Kasumi-1 (cell line): ENCODE data around the gene TNFRSF6B.
"Not testable (repeated sequence)": the region's sequence is repeated elsewhere in the genome, so short reads cannot be mapped to it uniquely, and the experiment has no call there.

Source experiments
- DNase-seq, 2 experiments: peaks; one replicate each; lab custom pipeline; 2025; lab: John Stamatoyannopoulos, UW

The TNFRSF6B gene

DNA sequence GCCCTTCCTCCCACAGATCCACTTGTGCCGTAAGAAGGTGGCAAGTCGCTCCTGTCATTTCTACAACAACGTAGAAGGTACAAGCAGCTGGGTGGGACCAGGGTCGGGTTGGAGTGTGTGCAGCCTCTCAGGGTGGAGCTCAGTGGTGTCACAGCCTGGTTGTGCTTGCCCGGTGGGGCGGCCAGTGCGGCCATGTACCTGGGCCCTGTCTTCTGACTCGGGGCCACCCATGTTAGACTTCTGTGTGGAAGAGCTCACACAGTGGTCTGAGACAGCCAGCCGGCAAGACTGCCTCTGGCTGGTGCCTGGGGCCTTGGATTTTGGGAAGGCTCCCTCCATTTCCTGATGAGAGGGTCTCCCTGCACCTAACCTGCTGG is 33.7 kb upstream of the TNFRSF6B start:
- no peak for DNase-seq

DNA sequence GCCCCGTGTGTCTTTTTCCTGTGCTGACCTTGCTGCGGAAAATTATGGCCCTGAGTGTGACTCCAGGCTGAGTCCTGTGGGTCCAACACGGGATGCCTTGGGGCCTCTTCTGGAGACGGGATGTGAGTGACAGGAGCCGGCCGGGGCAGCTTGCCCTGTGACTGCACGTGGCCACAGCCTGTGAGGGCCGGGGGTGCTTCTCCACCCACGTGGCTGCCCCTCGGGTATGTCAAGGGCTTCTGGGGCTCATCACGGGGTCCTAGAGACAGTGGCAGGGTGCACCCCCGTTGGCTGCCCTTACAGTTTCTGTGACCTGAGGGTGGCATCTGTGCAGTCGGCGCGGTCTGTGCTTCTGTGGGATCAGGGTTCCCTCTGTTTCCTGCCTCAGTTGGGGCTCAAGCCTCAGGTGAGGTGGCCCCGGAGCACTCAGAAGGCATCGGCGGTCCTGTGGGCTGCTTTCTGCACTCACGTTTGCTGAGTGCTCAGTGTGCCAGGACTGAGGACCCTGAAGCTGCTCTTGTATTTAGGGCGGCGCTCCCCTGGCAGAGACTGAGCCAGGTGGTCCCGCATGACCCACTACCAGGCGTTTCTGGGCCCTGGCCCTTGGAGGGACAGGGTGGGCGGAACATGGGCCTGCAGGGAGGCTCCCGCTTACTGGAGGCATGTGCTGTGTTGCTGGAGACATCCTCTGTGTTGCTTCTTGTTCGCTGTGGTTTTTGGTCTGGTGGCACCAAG is 33.0 kb upstream of the TNFRSF6B start:
- DNase-seq = no peak

DNA sequence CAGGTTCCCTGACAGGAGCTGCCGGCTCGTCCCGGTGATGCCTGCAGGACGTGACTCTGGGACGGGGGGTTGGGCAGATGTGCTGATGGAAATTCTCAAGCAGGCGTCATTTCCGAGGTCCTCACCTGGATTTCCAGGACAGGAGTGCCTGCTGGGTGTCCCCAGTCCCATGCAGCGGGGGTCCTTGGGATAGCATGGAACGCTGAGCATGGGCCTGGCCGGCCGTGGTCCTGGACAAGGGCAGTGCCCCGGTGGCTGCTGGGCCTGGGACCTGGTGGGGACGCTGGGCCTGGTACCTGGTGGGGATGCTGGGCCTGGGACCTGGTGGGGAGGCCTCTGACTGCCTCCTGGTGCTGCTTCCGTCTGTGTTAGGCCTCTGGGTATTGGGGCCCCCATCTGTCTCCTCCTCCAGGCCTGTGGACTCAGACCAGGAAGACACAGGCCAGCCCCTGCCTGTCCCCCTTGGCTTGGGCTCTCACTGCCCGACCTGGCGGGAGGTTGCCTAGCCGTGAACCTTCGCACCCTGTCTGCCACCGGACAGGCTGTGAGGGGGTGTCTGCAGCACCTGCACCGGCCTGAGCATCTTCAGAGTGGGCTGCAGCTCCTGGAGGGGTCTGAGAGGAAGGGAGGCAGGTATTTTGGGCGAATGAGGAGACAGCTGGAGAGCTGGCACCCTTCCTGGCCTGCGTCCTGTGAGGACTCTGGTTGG is 32.2 kb upstream of the TNFRSF6B start:
- DNase-seq = no peak

DNA sequence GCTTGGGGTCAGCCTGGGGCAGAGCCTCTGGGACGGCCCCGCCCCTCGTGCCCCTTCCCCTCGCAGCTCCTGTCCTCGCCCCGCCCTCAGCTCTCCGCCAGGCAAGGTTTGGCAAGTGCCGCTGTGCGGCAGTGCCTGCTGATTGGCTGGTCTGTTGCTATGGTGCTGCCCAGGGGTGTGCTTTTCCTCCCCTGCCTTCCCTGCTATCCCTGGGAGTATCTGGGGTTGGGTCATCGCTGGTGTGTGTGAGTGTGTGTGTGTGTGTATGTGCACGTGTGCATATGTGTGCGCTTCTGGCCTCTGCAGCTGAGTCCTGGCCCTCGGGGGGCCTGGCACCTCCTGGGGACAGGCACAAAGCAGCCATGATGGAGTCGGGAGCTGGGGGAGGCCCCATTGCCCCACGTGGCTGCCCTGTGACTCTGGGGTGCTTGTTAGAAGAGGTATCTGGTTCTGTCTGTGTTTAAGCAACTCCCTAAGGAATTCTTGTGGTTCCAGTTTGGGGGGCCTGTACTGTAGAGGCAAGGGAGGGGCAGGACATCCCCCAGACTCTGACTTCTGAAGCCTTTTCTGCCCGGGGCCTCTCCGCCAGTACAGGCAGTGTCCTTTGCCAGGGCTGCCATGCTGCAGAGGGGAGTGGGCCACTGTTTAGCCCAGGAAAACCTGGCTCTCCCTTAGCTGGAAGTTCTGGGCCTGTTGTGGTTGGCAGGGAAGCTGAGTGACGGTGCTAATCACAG is 31.4 kb upstream of the TNFRSF6B start:
- no peak for DNase-seq

DNA sequence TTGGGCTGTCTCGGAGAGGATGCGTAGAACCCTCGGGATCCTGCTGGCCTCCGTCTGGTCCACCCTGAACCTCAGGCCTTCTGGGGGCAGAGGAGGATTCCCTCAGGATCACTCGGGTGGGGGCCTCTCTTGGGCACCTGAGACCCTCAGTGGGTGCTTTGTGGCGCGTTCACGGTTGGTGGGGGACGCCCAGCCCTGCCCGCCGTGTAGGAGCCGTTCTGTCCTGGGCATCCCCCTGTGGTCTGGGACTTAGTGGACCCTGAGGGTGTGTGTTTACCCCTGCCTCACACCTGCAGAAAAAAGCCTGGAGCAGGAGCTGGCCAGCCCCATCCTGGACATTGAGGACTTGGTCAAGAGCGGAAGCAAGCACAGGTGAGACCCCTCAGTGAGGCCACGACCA is 30.7 kb upstream of the TNFRSF6B start:
- DNase-seq = no peak

DNA sequence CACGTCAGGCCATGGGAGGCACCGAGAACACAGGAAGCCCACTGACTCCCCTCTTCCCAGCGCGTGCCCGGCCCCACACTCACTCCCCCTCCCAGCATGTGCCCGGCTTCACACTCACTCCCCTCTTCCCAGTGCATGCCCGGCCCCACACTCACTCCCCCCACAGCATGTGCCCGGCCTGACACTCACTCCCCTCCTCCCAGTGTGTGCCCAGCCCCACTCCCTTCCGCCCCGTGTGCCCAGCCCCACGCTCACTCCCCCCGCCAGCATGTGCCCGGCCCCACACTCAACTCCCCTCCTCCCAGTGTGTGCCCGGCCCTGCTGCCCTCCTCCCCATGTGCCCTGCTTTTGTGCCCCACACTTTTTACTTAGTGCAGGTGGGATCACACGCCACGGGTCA is 28.6 kb upstream of the TNFRSF6B start:
- no peak for DNase-seq

DNA sequence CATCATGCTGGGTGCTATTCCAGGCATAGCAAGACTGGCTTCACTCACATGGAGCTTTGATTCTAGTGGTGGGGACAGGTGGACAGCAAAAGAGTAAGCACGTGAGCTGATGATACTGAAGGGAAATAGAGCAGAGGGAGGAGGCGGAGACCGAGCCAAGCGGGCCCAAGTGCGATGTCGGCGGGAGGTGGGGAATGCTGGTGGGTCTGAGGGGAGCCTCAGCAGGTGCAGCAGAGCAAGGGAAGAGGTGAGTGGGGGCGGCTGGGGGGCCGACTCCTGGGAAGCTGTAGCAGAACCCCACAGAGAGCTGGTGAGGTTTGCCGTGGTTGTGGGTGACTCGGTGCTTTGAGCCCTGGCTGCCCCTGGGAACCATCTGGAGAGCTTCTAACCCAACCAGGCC is 28.1 kb upstream of the TNFRSF6B start:
- no peak for DNase-seq

DNA sequence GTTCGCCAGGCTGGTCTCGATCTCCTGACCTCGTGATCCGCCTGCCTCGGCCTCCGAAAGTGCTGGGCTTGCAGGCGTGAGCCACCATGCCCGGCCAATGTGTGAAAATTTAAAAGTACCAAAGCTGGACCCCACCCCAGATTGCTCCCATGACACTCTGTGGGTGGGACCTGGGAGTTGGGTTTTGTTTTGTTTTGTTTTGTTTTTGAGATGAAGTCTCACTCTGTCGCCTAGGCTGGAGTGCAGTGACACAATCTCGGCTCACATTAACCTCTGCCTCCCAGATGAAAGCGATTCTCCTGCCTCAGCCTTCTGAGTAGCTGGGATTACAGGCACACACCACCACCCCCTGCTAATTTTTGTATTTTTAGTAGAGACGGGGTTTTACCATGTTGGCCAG is 24.8 kb upstream of the TNFRSF6B start:
- DNase-seq = not testable (repeated sequence)

DNA sequence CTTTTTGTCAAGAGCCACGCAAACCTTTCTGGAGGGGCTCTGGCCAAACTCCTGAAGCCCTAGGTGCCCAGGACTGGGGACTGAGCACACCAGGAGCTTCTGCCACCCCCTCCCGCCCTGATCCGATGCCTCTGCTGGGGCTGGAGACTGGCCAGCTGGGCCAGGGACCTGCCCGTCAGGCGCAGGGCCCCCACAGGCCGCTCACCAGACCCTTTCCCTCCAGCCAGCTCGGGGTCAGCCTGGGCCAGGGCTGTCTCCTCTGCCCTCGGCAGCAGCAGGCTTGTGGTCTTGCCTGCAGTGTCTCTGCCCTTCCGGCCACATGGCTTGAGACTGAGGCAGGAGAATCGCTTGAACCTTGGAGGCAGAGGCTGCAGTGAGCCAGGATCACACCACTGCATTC is 23.8 kb upstream of the TNFRSF6B start:
- DNase-seq = no peak

DNA sequence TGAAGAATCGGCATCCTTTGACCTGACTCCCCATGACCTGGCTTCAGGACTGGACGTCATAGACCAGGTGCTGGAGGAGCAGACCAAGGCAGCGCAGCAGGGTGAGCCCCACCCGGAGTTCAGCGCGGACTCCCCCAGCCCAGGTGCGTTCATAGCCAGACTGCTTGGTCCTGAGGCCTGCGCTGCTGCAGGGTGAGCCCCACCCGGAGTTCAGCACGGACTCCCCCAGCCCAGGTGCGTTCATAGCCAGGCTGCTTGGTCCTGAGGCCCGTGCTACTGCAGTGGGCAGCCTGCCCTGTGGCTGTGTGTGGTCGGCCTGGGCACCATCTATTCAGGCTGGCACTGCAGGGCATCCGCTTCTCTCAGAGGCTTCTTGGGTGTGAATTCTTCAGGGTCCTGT is 22.5 kb upstream of the TNFRSF6B start:
- DNase-seq = no peak

DNA sequence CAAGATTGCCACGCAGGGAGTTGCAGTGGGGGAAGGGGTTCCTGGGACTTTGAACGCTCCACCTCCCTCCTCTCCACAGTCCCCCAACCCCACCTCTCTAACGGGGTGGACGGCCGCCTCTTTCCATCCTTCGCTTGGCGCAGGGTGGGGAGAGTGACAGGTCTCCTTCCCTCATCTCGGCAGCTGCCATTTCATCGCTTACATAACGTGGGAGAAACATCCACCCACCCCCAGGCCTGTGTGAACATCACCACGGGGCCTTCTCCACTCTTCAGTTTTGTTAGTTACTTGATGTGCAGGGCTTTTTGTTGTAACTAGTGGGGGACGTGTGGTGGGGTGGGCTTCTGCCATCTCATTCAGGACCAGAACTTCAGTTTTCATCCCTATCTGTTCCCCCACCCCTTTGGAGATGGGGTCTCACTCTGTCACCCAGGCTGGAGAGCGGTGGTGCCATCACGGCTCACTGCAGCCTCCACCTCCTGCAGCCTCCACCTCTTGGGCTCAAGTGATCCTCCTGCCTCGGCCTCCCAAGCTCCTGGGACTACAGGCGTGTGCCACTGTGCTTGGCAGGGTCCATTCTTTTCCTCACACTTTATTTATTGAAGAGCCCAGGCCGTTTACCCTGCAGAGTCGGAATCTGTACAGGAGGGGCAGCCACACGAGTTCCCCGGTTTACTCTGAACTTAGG is 20.6 kb upstream of the TNFRSF6B start:
- no peak for DNase-seq

DNA sequence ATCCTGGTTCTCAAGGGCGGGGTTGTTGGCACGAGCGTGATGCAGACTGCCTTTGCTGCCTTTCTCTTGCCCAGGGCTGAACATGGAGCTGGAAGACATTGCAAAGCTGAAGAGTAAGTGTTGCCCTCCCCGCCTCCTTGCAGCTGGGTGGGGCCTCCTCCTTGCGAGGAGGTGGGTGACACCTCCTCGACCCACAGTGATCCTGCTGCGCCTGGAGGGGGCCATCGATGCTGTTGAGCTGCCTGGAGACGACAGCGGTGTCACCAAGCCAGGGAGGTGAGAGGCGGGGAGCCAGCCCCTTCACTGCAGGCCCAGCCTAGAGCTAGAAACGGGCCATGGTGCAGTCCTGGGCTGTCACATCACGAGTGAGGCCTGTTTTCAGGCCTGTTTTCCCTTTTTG is 18.4 kb upstream of the TNFRSF6B start:
- no peak for DNase-seq

DNA sequence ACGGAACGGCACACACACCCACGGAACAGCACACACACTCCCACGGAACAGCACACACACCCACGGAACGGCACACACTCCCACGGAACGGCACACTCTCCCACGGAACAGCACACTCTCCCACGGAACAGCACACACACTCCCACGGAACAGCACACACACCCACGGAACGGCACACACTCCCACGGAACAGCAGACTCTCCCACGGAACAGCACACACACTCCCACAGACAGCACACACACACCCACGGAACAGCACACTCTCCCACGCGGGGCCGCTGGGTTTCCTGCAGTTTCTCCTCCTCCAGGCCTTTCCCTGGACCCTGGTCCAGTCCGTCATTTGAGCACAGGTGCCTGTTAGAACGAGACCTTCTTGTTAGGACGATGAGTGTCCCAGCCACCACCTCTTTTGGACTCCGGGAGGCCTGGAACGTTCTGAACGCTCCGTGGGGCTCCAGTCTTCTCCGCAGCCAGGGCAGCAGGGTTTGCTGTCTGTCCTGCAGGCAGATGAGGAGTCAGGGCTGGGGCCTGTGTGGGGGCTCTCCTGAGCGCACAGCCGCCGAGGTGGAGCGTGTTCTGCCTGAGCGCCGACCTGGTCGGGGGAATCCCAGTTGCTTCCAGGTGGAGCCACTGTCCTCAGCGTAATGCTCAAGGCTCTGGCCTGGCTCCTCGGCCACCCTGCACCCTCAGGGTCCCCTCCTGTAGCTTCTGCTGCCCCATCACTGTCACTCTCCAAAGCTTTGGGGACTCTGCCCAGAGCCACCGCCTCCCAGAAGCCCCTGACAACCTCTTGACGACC is 17.6 kb upstream of the TNFRSF6B start:
- DNase-seq = no peak

DNA sequence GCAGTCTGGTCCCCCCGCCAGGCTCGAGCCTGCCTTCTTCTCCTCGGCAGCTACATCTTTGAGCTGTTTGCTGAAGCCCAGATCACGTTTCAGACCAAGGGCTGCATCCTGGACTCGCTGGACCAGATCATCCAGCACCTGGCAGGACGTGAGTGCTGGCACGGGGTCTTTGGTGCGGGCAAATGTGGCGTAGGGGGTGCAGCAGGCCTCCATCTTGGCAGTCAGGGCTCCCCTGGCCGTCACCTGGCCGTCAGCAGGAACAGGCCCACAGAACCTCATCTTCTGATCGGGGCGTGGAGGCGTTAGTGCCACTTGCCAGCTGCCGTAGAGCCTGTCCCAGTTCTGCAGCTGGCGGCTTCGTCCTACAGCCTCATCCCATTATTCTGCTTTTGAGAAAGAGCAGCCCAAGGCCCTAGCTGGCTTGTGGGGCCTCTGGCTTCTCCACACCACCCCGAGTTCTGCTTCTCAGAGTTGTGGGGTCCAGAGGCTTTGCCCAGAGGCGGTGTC is 16.6 kb upstream of the TNFRSF6B start:
- DNase-seq = no peak

DNA sequence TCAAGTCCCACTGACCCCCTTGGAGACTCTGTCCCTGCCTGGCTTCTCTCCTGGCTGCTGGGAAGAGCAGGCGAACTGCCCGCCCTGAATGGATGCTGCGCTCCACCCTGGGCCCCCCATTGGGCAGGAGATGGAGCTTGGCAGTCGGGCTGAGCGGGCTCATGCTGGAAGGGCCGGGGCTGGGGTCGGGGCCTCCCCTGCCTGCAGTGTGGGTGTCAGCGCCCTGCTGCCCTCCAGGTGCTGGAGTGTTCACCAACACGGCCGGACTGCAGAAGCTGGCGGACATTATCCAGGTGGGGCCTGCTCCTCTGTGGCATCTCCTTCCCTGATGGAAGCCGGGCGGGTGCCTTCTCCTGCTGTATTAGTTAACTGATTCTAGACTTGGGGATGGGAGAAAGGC is 16.0 kb upstream of the TNFRSF6B start:
- DNase-seq = no peak

DNA sequence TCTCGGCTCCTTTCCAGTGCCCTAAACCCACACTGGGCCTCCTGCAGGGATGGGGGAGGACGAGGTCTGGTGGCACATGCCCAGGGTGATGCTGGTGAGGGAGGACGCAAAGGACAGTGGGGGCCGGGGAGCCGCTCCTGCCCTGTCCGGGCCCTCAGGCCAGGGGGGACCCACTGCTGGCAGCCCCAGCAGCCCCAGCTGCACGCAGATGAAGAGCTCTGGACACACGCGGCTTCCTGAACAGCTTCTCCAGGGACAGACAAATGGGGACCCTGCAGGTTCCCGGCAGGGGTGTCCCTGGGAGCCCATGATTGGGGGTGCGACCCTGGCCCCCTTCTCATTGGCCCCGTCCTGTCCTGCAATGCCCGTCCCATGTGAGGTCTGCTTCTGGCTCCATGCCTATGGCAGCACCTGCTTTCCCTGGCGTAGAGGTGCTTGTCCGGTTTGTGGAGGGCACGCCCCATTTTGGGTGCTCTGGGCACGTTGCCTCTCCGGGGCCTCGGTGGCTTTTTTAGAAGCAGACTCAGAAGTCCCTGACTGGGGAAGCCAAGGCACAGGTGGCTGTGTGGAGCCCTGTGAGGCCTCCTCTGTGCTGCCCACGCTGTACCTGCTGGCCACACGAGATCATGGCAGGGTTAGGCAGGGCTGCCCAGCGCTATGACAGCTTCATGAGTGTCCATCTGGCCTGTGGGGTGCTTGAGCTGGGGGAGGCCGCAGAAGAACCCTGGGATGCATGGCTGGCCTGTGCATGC is 15.4 kb upstream of the TNFRSF6B start:
- no peak for DNase-seq

DNA sequence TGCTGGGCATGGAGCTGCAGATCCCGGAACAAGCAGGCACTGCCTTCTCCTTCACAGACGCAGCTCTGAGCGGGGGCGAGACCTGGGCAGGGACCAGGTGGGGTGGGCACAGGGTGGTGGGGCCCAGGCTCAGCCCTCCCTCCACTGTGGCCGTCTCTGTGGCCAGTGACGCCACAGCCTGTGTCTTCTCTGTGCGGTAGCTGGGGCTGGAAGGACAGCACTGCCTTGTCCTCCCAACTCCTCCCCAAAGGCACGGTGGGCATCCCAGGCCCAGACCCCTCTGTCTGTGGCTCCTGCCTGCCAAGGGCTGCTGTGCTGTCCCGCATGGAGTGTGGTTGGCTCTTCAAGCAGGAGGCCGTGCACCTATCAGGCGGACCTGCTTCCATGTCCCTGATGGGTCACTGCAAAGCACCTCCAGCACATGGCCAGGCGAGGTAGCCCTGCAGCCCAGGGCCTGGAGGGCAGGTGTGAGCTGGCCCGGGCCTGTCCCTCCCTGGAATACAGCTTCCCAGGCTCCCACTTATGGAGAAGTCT is 14.8 kb upstream of the TNFRSF6B start:
- DNase-seq = no peak

DNA sequence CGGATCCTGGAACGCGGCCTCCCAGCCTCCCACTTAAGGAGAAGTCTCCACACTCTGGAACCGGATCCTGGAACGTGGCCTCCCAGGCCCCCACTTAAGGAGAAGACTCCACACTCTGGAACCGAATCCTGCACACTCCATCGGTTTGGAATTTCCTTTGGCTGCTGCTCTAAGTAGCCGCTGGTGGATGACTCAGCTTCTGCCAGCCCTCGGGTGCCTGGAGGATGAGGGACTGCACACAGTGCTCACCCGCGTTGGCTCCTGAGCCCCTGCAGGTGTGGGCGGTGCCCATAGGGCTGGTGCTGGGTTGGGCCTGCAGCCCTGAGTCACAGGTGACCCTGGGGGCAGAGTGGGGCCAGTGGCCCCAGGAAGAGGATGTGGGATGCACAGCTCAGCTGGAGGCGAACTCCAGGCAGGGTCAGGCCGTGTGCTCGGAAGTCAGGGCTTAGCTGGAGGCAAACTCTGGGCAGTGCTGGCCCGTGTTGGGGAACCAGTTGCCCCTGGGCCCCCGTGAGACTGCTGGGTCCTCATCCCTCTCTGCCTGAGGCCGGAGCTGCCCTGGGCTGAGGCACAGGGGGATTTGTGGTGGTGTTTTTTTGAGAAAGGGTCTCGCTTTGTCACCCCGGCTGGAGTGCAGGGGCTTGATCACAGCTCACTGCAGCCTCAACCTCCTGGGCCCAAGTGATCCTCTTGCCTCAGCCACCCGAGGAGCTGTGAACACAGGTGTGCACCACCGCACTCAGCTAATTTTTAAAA is 13.9 kb upstream of the TNFRSF6B start:
- peak in 1 of 2 experiments; percentile 6 for DNase-seq

DNA sequence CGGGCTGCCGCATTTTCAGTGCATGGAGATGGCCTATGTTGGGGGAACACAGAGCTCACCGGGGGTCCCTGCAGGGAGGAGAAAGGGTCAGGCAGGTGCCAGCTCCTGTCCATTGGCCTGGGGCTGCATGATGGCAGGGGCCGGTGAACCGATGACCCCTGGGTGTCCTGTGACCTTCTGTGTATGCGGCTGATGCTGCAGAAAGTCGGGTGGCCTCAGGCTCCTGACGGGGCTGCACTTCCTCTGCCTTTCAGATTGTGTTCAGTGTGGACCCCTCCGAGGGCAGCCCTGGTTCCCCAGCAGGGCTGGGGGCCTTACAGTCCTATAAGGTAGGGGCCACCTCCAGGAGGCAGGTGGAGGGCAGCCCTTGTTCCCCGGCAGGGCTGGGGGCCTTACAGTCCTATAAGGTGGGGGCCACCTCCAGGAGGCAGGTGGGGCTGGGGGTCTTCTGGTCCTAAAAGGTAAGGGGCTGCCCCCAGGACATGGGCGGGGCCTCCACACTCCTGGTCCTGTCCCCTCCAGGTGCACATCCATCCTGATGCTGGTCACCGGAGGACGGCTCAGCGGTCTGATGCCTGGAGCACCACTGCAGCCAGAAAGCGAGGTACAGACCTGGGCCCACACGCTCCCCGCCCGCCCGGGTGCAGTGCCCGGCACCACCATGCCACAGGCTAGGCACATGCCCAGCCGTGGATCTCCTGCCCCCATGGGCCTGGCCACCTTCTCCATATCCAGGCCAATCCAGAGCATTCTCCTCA is 11.0 kb upstream of the TNFRSF6B start:
- no peak for DNase-seq
